ENCODE data around the gene RTKN.
A peak's percentile ranks its signal among the peaks of the same experiment; 100 is the strongest.
"Not testable (repeated sequence)": the region's sequence is repeated elsewhere in the genome, so short reads cannot be mapped to it uniquely, and the experiment has no call there.

The RTKN gene

GRCh38 chr2:74438248-74438647, 3.5 kb downstream of the RTKN start:
- no peak for DNase-seq

- DNase-seq: no peak
Observed at GRCh38 chr2:74436848-74437695, 4.7 kb downstream of the RTKN start.

GRCh38 chr2:74436111-74436805, 5.5 kb downstream of the RTKN start:
- no peak for DNase-seq

GRCh38 chr2:74430502-74430901, 11.2 kb downstream of the RTKN start:
- DNase-seq: no peak

GRCh38 chr2:74429487-74430451, 12.0 kb downstream of the RTKN start:
- no peak for DNase-seq

GRCh38 chr2:74428675-74429074, 13.1 kb downstream of the RTKN start:
- DNase-seq: no peak

- DNase-seq: no peak
Observed at GRCh38 chr2:74427551-74427950, 14.2 kb downstream of the RTKN start.

- no peak for DNase-seq
Observed at GRCh38 chr2:74426181-74426758, 15.5 kb downstream of the RTKN start.

- DNase-seq: no peak
Observed at GRCh38 chr2:74425523-74425922, 16.2 kb downstream of the RTKN start.

GRCh38 chr2:74424995-74425406, 16.7 kb downstream of the RTKN start:
- DNase-seq: no peak

- no peak for DNase-seq
Observed at GRCh38 chr2:74424139-74424992, 17.4 kb downstream of the RTKN start.

- no peak for DNase-seq
Observed at GRCh38 chr2:74423231-74424095, 18.3 kb downstream of the RTKN start.

GRCh38 chr2:74421221-74421870, 20.4 kb downstream of the RTKN start, which contains the start of the genes C2orf81 and WDR54:
TSS of gene C2orf81 (minus strand) at chr2:74421619. CDS start at chr2:74421560, 59 bp downstream.
TSS of gene WDR54 (plus strand) at chr2:74421730. CDS start at chr2:74422154, 424 bp downstream.
- DNase-seq: peak; percentile 94 to 96

GRCh38 chr2:74420443-74421103, 21.2 kb downstream of the RTKN start:
- not testable (repeated sequence) for DNase-seq

- no peak for DNase-seq
Observed at GRCh38 chr2:74420006-74420405, 21.7 kb downstream of the RTKN start.

- no peak for DNase-seq
Observed at GRCh38 chr2:74419345-74419744, 22.4 kb downstream of the RTKN start.

GRCh38 chr2:74418312-74418711, 23.4 kb downstream of the RTKN start:
- DNase-seq: no peak

GRCh38 chr2:74417763-74418162, 24.0 kb downstream of the RTKN start:
- DNase-seq: no peak

- DNase-seq: no peak
Observed at GRCh38 chr2:74417197-74417596, 24.5 kb downstream of the RTKN start.
